ENCODE measurements around the gene LDHB.
"Not testable (repeated sequence)": the region's sequence is repeated elsewhere in the genome, so short reads cannot be mapped to it uniquely, and the experiment has no call there.

The LDHB gene

DNA sequence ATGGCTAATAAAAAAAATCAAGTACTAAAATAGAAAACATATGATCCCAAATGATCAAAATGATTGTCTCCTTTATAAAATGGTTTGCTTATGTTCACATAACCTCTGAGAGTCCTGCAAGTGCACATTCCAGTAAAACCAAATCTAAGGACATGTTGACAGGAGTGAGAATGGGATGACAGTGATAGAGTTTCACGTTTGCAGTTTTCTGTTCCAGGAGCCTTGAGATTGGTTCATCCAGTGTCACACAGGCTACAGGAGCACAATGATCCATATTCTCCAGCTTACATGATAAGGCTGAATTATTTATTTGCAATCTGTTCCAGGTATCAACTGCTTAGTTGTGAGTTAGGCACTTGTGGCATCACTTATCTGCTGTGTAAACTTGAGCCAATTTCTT is 51.5 kb downstream of the LDHB start:
- DNase-seq = no peak

DNA sequence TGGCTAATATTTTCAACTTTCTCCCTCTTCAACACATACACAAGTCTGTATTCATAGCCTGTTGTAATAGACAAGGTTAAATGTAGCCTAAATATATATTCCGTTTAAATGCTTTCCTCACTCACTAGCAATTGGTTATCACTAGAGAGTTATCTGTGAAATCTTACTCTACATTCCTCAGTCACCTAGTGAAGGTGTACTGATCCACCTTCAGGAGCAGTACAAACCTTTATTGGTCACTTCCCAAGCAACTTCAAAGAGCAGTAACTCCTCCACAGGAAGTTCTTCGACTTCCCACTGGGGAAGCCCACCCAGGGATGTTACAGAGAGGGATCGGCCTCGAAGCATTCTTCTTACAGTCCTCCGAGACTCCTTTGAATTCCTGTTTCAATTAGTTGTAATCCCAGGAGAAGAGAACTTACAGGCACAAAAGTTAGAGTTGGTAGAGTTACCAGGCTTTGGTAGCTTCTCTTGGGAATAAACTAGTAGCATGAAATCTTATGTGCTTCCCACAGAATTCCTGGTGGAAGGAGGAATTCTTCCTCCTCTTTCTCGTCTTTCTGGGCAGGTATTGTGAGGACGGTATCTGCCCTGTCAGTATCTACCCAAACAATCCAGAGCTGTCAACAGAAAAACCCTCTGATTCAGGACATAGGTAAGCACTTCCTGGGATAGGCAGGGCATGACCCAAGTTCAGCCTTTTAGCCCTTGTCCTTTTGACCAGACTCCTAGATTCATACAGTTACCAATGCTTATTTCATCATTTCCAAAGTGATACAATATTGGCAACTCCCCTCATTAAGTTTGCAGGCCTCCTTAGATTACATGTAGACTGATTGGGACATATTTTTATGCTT is 53.2 kb downstream of the LDHB start, which contains the start of gene GYS2:
GYS2 (minus strand) TSS at position 603 of the 857 bp plus-strand sequence; CDS start at position 348, 255 bp downstream.
- no peak for DNase-seq

GRCh38 chr12:21602774-21603173 is 54.9 kb downstream of the LDHB start:
- no peak for DNase-seq

- DNase-seq = no peak
Measured at GRCh38 chr12:21600196-21600595, 57.4 kb downstream of the LDHB start.

GRCh38 chr12:21599143-21599999 is 58.3 kb downstream of the LDHB start:
- no peak for DNase-seq

DNA sequence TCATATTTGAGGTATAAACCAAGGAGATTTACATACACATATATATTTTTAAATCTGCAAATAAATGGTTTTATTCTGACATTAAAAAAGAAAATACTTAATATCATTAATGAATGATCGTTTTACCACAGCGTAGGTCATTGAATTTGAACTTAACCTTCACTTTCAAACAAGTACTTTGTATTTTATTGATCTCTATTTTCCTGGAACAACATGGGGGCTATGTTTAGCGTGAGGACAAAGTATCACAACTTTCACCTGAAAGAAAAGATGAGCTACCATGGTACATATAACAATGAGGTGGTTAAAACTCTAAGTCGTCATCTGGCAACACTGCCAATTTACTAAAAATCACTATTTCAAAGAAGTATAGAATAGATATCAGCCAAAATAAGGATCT is 59.0 kb downstream of the LDHB start:
- DNase-seq = no peak

DNA sequence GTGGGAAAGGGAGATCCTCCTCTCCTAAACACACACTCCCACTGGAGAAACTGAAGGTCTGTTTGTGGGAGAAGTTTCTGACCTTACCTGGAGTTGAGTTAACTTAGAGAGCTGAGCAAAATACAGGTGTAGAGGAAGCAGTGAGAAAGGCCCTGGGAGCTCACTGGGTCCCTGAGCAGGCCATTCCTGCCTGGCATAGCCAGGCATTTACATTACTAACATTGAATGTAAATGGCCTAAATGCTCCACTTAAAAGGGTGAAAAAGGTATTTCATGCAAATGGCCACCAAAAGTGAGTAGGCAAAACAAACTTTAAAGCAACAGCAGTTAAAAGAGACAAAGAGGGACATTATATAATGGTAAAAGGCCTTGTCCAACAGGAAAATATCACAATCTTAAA is 62.3 kb downstream of the LDHB start:
- DNase-seq = not testable (repeated sequence)

DNA sequence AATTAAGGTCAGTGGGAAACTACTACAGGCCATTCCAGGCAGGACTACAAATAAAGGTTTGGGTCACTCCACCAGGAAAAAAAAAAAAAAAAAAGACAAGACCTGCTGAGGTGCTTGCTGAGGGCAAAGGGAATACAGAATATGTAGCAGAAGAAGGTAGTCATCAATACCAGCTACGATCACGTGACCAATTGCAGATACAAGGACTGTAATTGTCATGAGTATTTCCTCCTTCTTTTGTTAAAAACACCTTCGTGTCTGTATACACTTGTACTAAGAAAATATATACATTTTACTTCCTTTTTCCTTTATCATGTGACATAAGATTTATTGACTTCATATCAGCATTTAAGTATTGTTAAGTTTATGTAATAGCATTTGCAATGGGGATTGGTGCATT is 72.2 kb downstream of the LDHB start:
- no peak for DNase-seq

Data from activated CD4-positive, alpha-beta T cell treated with anti-CD3 and anti-CD28 coated beads for 4 hours (primary cell).